Kidney epithelial cell (primary cell): ENCODE measurements around the gene WDPCP. TPM values are rescaled to one million over a fixed set of nuclear protein-coding genes. Genes with fewer than 3 reads are reported as not detected.

Experiments
- DNase-seq: peaks from one replicate; pipeline ENCODE4 v3.0.0-alpha.2; 2010; ENCODE audit warnings: low read depth
- H3K27me3 ChIP-seq: 2 replicates; pipeline ENCODE4 v1.6.0; 2011; ENCODE audit warnings: low read length; ENCODE audit not compliant: control insufficient read depth, insufficient read depth
- H3K36me3 ChIP-seq: 2 replicates; pipeline ENCODE4 v1.5.1; 2011; ENCODE audit warnings: low read length; ENCODE audit not compliant: control insufficient read depth, insufficient read depth
- H3K4me3 ChIP-seq: 2 replicates; pipeline ENCODE4 v1.5.1; 2011; ENCODE audit warnings: low read depth, mild to moderate bottlenecking, control low read depth, low read length
- CTCF ChIP-seq: IDR thresholded peaks from 2 replicates; pipeline ENCODE4 v1.5.1; 2011; ENCODE audit warnings: mild to moderate bottlenecking, moderate library complexity, low read length, control low read depth, inconsistent platforms; ENCODE audit not compliant: insufficient read depth, poor library complexity, severe bottlenecking
- total RNA-seq: library from RNA; depleted of rRNA; stranded (reverse); fragments of >200 nt; gene quantifications from 2 replicates; pipeline ENCODE4 v1.2.3, GENCODE V29; 2015

WDPCP gene
- total RNA-seq, 1 donor from 2014 or later, result 3.3 TPM

GRCh38 chr2:63346411-63346810, 241.9 kb downstream of the WDPCP start:
- H3K27me3 ChIP-seq, result no peaks in the 10 kb centered on the region
- H3K4me3 ChIP-seq, result no peak overlapping the region
- no peak for TF ChIP-seq CTCF
- DNase-seq, result no peak
- H3K36me3 ChIP-seq, result no peaks in the 10 kb centered on the region

GRCh38 chr2:63345285-63345633, 243.0 kb downstream of the WDPCP start:
- Histone ChIP-seq H3K27me3 (no peaks in the 10 kb centered on the region), H3K36me3 (no peaks in the 10 kb centered on the region), H3K4me3 (no peak overlapping the region)
- no peak for DNase-seq
- TF ChIP-seq CTCF, result no peak

GRCh38 chr2:63344575-63345284, 243.5 kb downstream of the WDPCP start:
- no peak for TF ChIP-seq CTCF
- no peaks in the 10 kb centered on the region for H3K36me3 ChIP-seq
- DNase-seq, result no peak
- H3K4me3 ChIP-seq, result no peak overlapping the region
- no peaks in the 10 kb centered on the region for H3K27me3 ChIP-seq

- no peaks in the 10 kb centered on the region for H3K36me3 ChIP-seq
- TF ChIP-seq CTCF, result no peak
- no peak for DNase-seq
Observed at GRCh38 chr2:63343397-63344109, 244.7 kb downstream of the WDPCP start.

GRCh38 chr2:63340443-63340842, 247.8 kb downstream of the WDPCP start:
- Histone ChIP-seq H3K36me3 (no peaks in the 10 kb centered on the region), H3K27me3 (no peaks in the 10 kb centered on the region), H3K4me3 (no peak overlapping the region)
- no peak for DNase-seq
- no peak for TF ChIP-seq CTCF

More at GRCh38 chr2:63343397-63344109, 244.7 kb downstream of the WDPCP start:
- H3K4me3 ChIP-seq, result no peak overlapping the region
- no peaks in the 10 kb centered on the region for H3K27me3 ChIP-seq

- Histone ChIP-seq H3K36me3 (no peaks in the 10 kb centered on the region), H3K4me3 (no peak overlapping the region), H3K27me3 (no peaks in the 10 kb centered on the region)
- DNase-seq, result no peak
- no peak for TF ChIP-seq CTCF
Observed at GRCh38 chr2:63334910-63335309, 253.4 kb downstream of the WDPCP start.
